IMR-90 (cell line): ENCODE results near the gene URB1. TPM values are rescaled to one million over a fixed set of nuclear protein-coding genes. Genes with fewer than 3 reads are reported as not detected.

Experiments used
- ATAC-seq: fragments of 200-7000 bp; cut with Tn5 transposase; 2 replicates; pipeline ENCODE4 v1.9.1; 2020; ENCODE audit warnings: low read depth, mild to moderate bottlenecking, moderate library complexity
- BruUV-seq: library from RNA; stranded (reverse); fragments of 400-500 nt; replicated peaks from 2 replicates; lab custom pipeline; 2021; lab: Mats Ljungman, UMichigan
- CTCF ChIA-PET: fragments of 300-600 bp; formaldehyde crosslinking; extraction: SDS; loops from one replicate; lab custom pipeline; 2021; ENCODE audit warnings: antibody characterized with exemption; lab: Yijun Ruan, JAX
- POLR2A ChIA-PET: fragments of 300-600 bp; sonication (Branson Sonifier 250); formaldehyde crosslinking; loops from one replicate; lab custom pipeline; 2022; ENCODE audit warnings: antibody characterized with exemption; ENCODE audit not compliant: unreplicated experiment; lab: Charles Lee
- DNase-seq: peaks from one replicate; pipeline ENCODE4 v3.0.0; 2013
- H2AFZ ChIP-seq: replicated peaks from 2 replicates; pipeline ENCODE3; 2013; ENCODE audit warnings: low read length, mild to moderate bottlenecking; ENCODE audit not compliant: poor library complexity
- H2AK5ac ChIP-seq: 2 replicates; pipeline ENCODE4 v1.6.1; 2013; ENCODE audit warnings: low read depth, low read length, inconsistent platforms
- H2AK9ac ChIP-seq: replicated peaks from 2 replicates; pipeline ENCODE3; 2013; ENCODE audit warnings: mild to moderate bottlenecking, low read depth, low read length, moderate library complexity; ENCODE audit not compliant: poor library complexity
- H2BK120ac ChIP-seq: 2 replicates; pipeline ENCODE4 v1.6.1; 2013; ENCODE audit warnings: low read depth, low read length, inconsistent platforms
- H2BK15ac ChIP-seq: 3 replicates; pipeline ENCODE4 v1.6.1; 2013; ENCODE audit warnings: low read depth, low read length, inconsistent platforms
- H2BK20ac ChIP-seq: 2 replicates; pipeline ENCODE4 v1.6.1; 2013; ENCODE audit warnings: low read depth, mild to moderate bottlenecking, inconsistent platforms, low read length, moderate library complexity
- H2BK5ac ChIP-seq: 2 replicates; pipeline ENCODE4 v1.6.1; 2013; ENCODE audit warnings: mild to moderate bottlenecking, low read depth, low read length, inconsistent platforms; ENCODE audit not compliant: poor library complexity, severe bottlenecking
- H3K14ac ChIP-seq: replicated peaks from 2 replicates; pipeline ENCODE4 v1.6.1; 2013; ENCODE audit warnings: low read depth, low read length, inconsistent platforms
- H3K18ac ChIP-seq: 2 replicates; pipeline ENCODE4 v1.6.1; 2013; ENCODE audit warnings: low read depth, low read length, control low read depth
- H3K23ac ChIP-seq: 2 replicates; pipeline ENCODE4 v1.6.1; 2013; ENCODE audit warnings: low read depth, low read length, inconsistent platforms
- H3K27ac ChIP-seq: 2 replicates; pipeline ENCODE4 v1.5.1; 2013; ENCODE audit warnings: mild to moderate bottlenecking, control low read depth, low read length; ENCODE audit not compliant: insufficient read depth
- H3K27me3 ChIP-seq: 2 replicates; pipeline ENCODE4 v1.6.1; 2013; ENCODE audit warnings: low read length; ENCODE audit not compliant: control insufficient read depth, insufficient read depth
- H3K36me3 ChIP-seq: 2 replicates; pipeline ENCODE4 v1.6.1; 2013; ENCODE audit warnings: low read length, mixed read lengths; ENCODE audit not compliant: control insufficient read depth, insufficient read depth
- H3K4ac ChIP-seq: 2 replicates; pipeline ENCODE4 v1.6.1; 2013; ENCODE audit warnings: low read depth, low read length, inconsistent platforms
- H3K4me1 ChIP-seq: 2 replicates; pipeline ENCODE4 v1.6.1; 2013; ENCODE audit warnings: low read length, mixed read lengths; ENCODE audit not compliant: control insufficient read depth, insufficient read depth
- H3K4me2 ChIP-seq: 2 replicates; pipeline ENCODE4 v1.6.1; 2013; ENCODE audit warnings: low read depth, mild to moderate bottlenecking, control low read depth, low read length, moderate library complexity
- H3K4me3 ChIP-seq: 2 replicates; pipeline ENCODE4 v1.5.1; 2013; ENCODE audit warnings: low read depth, mild to moderate bottlenecking, control low read depth, low read length, moderate library complexity; ENCODE audit not compliant: insufficient read depth
- H3K56ac ChIP-seq: 2 replicates; pipeline ENCODE4 v1.6.1; 2013; ENCODE audit warnings: low read length, inconsistent platforms; ENCODE audit not compliant: insufficient read depth; ENCODE audit errors: extremely low read depth
- H3K79me1 ChIP-seq, 2 experiments: 2 replicates each; pipeline ENCODE4 v1.6.1; 2013; ENCODE audit warnings: low read length in 2 of 2, inconsistent platforms in 1 of 2, low read depth in 1 of 2
- H3K9ac ChIP-seq: 2 replicates; pipeline ENCODE4 v1.6.1; 2013; ENCODE audit warnings: low read depth, low read length, control low read depth
- H3K9me1 ChIP-seq: 2 replicates; pipeline ENCODE4 v1.6.1; 2013; ENCODE audit warnings: low read length, inconsistent platforms; ENCODE audit not compliant: insufficient read depth
- H3K9me3 ChIP-seq: 2 replicates; pipeline ENCODE4 v1.6.1; 2013; ENCODE audit warnings: low read length; ENCODE audit not compliant: control insufficient read depth, insufficient read depth
- H4K20me1 ChIP-seq: 2 replicates; pipeline ENCODE4 v1.6.1; 2013; ENCODE audit warnings: low read length, inconsistent platforms; ENCODE audit not compliant: insufficient read depth
- H4K5ac ChIP-seq: 2 replicates; pipeline ENCODE4 v1.6.1; 2013; ENCODE audit warnings: mild to moderate bottlenecking, low read depth, low read length, control low read depth
- H4K8ac ChIP-seq, 2 experiments: 2 replicates each; pipeline ENCODE4 v1.6.1; 2013; ENCODE audit warnings: low read depth in 2 of 2, low read length in 2 of 2, control low read depth in 1 of 2, inconsistent platforms in 1 of 2
- H4K91ac ChIP-seq: 2 replicates; pipeline ENCODE4 v1.6.1; 2013; ENCODE audit warnings: low read depth, low read length, inconsistent platforms; ENCODE audit not compliant: insufficient read depth
- BHLHE40 ChIP-seq: fragments of 150-350 bp; IDR thresholded peaks from 2 replicates; pipeline ENCODE4 v1.6.1; 2016; ENCODE audit warnings: mild to moderate bottlenecking, low read depth, low read length
- FOS ChIP-seq: fragments of 150-350 bp; IDR thresholded peaks from 2 replicates; pipeline ENCODE4 v1.6.1; 2016; ENCODE audit warnings: low read depth, low read length
- MAFK ChIP-seq: IDR thresholded peaks from 2 replicates; pipeline ENCODE4 v1.6.1; 2012; ENCODE audit warnings: low read depth, low read length, improper control_type of control experiment
- WGBS, 2 experiments: methylation state at CpG; one replicate each; pipeline versions ENCODE4 v1.1.5 to v1.1.7; 2013; ENCODE audit warnings: missing lambda C conversion rate in 2 of 2; ENCODE audit not compliant: insufficient read length in 1 of 2; ENCODE audit errors: extremely low coverage in 2 of 2; 5-methylcytosine and 5-hydroxymethylcytosine counted together
- dilution Hi-C: fragments of 300-500 bp; cut with HindIII; formaldehyde crosslinking; loops from one replicate; pipeline ENCODE4 v1.14.3; 2018; ENCODE audit warnings: low sequenced_read_pairs; ENCODE audit not compliant: unreplicated experiment
- in situ Hi-C: fragments of 300-500 bp; cut with MboI; formaldehyde crosslinking; loops from 3 replicates; pipeline ENCODE4 v1.14.3; 2019; ENCODE audit warnings: low sequenced_read_pairs, inconsistent platforms, mixed read lengths
- intact Hi-C: fragments of 100-400 bp; cut with micrococcal nuclease; formaldehyde crosslinking; loops from 2 replicates; pipeline ENCODE4 v1.10.0; 2022
- polyA plus RNA-seq, 3 experiments: library from polyadenylated mRNA; depleted of rRNA; stranded (reverse); fragments of >200 nt; gene quantifications; 2 replicates each; pipeline ENCODE4 v1.2.3, GENCODE V29; 2012; ENCODE audit warnings: low replicate concordance in 1 of 3
- total RNA-seq: library from RNA; depleted of rRNA; stranded (reverse); fragments of >200 nt; gene quantifications from 2 replicates; pipeline ENCODE4 v1.2.3, GENCODE V29; 2012
- TF ChIP-seq, protein P1 (sequence below): fragments of 150-350 bp; IDR thresholded peaks from 2 replicates; pipeline ENCODE4 v1.6.1; 2016; ENCODE audit warnings: low read depth, mild to moderate bottlenecking, low read length, moderate library complexity, borderline replicate concordance

URB1 gene
- total and polyA plus RNA-seq, 2 of the 4 experiments (the other 2 are of a cell fraction), result 9.2 to 12.7 TPM

DNA sequence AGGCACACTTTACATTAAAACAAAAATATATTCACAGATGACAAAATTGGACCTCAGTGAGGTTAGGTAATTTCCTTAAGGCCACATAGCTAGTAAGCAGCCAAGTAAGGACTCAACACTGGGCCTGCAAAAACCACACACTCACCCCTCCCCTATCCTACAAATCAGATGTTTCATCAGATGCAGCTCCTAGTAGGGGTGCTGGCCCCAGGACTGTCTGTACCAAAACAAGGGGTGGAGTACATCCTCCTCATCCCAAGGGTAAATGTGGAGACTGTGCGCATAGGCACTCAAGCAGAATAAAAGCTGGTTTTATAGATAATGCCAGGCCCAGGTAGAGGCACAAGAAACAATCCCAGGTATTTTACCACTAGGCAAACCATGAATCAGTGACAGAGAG is 25.7 kb downstream of the URB1 start:
- H3K9ac ChIP-seq, result no peak overlapping the region
- peaks cover 3% of the 10 kb centered on the region; the same call in 1 of the 2 replicates for H3K9me1 ChIP-seq
- no peak overlapping the region for H3K4ac ChIP-seq
- H3K18ac ChIP-seq, result no peak overlapping the region
- H4K8ac ChIP-seq, result no peak overlapping the region
- H3K36me3 ChIP-seq, result peaks cover 53% of the 10 kb centered on the region
- no peak overlapping the region for H3K14ac ChIP-seq
- H2BK120ac ChIP-seq, result no peak overlapping the region
- H3K23ac ChIP-seq, result no peak overlapping the region
- dilution Hi-C loops (no loop called here), in situ Hi-C loops (no loop called here), intact Hi-C loops (no loop called here)
- DNase-seq (no peak), ATAC-seq (no peak)
- H3K4me2 ChIP-seq, result no peak overlapping the region
- no peaks in the 10 kb centered on the region for H4K20me1 ChIP-seq
- no peak overlapping the region for H2BK20ac ChIP-seq
- CTCF ChIA-PET, result interaction anchor here (0.6 kb wide), 1 partner anchor 232 kb away, joined by 3 read pairs; no protein-coding TSS in a partner anchor
- no peak overlapping the region for H3K27ac ChIP-seq
- H4K91ac ChIP-seq, result no peak overlapping the region
- H2AFZ ChIP-seq, result no peak overlapping the region
- H3K9me3 ChIP-seq, result no peaks in the 10 kb centered on the region
- H4K5ac ChIP-seq, result no peak overlapping the region
- BruUV-seq, result no TSS peak
- WGBS, 2 experiments, result no CpG with 5 or more reads among the region's 1 CpG
- no peak overlapping the region for H2AK9ac ChIP-seq
- POLR2A ChIA-PET, result no interaction called here
- peaks cover 8% of the 10 kb centered on the region for H3K4me1 ChIP-seq
- no peak overlapping the region for H2BK5ac ChIP-seq
- peaks cover 21 to 28% of the 10 kb centered on the region in 2 experiments for H3K79me1 ChIP-seq
- no peak overlapping the region for H3K56ac ChIP-seq
- no peak overlapping the region for H2BK15ac ChIP-seq
- H3K4me3 ChIP-seq, result no peak overlapping the region
- H2AK5ac ChIP-seq, result no peak overlapping the region
- no peaks in the 10 kb centered on the region for H3K27me3 ChIP-seq
- no peak for TF ChIP-seq FOS
- TF ChIP-seq MAFK, result no peak
- TF ChIP-seq BHLHE40, result no peak
- TF ChIP-seq, protein P1, sequence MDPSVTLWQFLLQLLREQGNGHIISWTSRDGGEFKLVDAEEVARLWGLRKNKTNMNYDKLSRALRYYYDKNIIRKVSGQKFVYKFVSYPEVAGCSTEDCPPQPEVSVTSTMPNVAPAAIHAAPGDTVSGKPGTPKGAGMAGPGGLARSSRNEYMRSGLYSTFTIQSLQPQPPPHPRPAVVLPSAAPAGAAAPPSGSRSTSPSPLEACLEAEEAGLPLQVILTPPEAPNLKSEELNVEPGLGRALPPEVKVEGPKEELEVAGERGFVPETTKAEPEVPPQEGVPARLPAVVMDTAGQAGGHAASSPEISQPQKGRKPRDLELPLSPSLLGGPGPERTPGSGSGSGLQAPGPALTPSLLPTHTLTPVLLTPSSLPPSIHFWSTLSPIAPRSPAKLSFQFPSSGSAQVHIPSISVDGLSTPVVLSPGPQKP, result no peak
